NK-92 (cell line): ENCODE results near the gene LBHD2.
"Not testable (repeated sequence)": the region's sequence is repeated elsewhere in the genome, so short reads cannot be mapped to it uniquely, and the experiment has no call there.

ENCODE experiments used
- DNase-seq: peaks from one replicate; lab custom pipeline; 2025; ENCODE audit not compliant: unreplicated experiment; lab: John Stamatoyannopoulos, UW

LBHD2 gene

DNA sequence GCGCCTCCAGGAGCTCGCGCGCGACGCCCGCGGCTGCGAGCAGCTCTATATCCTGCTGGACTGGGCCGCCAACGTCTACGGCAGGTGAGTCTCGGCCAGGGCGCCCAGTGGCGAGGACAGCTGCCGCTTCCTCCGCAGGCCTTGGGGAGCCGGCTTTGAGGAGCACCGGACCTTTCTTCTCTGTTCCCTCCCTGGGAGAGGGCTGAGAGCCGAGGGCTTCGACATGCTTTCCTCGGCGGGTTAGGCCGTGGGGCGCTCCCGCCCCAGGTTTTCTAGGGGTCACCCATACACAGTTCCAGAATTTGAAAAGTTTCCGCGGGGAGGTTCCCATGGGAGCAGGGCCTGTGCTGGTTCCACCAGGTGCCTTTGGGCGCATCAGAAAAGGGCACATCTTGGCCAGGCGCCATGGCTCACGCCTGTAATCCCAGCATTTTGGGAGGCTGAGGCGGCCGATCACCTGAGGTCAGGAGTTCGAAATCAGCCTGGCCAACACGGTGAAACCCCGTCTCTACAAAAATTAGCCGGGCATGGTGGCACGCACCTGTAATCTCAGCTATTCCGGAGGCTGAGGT is 18.8 kb downstream of the LBHD2 start:
- DNase-seq: no peak

DNA sequence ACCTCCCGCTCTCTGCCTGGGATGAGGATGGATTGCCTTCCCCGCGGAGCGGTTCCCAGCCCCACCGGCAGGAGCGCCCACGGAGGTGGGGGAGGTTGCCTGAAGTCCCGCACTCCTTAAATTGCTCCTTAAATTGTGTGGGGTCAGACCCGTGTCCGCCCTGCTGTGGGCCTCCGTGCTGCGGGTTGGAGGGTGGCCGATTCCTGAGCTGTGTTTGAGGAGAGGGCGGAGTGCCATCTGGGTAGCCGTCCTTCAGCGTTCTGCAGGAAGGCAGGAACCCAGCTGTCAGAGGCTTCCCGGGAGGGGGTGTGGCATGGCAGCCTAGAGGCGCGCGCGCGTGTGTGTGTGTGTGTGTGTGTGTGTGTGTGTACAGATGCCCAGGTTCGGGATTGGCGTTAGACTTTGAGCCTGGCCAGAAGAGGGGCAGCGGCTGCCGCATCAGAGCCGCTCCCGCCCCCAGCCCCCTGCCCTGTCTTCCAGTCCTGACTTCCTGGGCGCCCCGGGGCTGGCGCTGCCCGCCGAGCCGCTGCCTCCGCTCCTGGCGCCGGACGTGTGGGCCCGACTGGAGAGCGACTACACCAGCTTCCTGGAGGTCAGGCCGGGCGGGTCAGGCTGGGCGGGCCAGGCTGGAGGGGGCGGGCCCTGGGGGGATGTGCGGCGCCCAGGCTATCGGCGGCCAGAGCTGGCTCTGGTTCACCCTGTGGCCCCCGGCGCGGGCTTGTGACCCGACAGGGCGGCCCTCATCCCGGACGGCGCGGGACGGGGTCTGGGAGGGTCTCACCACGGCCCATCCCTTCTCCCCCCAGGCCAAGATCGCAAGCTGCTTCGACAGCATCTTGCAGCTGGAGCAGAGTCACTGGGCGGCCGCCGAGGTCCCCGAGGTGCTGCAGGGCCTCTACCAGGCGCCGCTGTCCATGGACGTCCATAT is 19.7 kb downstream of the LBHD2 start:
- DNase-seq: no peak

GRCh38 chr14:103104389-103104653 is 20.3 kb downstream of the LBHD2 start:
- DNase-seq: no peak

DNA sequence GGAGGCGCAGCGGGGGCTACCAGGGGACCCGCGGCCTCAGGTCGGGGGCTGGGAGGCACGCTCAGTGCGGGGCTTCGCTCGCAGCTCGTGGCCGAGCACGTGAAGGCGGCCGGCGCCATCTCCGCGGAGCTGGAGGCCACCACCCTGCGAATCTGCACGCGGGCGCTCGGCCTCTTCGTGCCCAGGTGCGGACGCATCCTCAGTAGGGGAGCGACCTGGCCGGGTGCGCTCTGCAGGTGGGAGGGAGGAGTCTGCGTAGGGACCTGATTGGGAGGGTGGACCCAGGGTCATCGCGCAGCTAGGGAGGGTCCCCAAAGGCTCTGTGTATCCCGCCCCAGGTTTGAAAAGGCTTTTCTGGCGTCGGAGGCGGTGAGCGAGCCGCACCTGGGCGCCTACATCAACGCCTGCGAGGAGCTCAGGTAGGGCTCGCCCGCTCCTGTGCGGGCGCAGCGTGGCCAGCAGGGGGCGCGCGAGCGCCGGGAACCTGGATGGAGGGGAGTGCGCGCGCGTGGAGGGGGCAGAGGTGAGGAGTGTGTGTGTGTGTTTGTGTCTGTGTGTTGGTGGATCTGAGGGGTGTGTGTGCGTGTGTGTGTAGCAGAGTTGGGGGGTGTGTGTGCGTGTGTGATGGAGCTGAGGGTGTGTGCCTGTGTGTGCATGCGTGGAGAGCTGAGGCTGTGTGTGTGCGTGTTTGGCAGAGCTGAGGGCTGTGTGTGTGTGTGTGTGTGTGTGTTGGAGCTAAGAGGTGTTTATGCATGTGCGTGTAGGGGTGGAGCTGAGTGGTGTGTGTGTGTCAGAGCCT is 20.8 kb downstream of the LBHD2 start:
- no peak for DNase-seq

DNA sequence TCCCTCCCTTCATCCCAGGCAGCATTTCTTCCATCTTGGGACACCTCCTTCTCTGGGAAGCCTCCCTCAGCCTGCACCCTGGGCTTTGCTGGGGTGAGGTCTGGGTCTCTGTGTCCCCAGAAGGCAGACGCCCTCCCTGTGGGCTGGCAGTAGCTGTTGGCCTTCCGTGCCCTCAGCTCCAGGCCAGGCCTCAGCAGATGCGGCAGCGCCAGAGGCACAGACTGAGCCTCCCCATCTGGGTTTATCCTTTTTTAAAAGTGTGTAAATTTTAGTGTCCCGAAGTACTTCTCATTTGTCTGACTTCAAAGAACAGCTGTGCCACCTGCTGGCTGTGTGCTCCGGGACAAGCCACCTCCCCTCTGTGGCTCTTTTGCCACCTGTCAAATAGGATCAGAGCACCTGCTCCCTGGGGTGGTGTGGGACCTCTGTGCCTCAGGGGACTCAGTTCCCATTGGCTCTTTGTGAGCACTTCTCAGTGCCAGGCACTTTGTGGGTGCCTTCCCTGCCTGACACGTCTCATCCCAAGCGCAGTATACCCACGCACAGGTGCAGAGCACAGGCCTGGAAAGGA is 21.7 kb downstream of the LBHD2 start:
- DNase-seq: no peak

- no peak for DNase-seq
These were observed 23.4 kb downstream of the LBHD2 start for GRCh38 chr14:103107455-103107854.

- no peak for DNase-seq
These were observed 24.1 kb downstream of the LBHD2 start for GRCh38 chr14:103107941-103108748.

DNA sequence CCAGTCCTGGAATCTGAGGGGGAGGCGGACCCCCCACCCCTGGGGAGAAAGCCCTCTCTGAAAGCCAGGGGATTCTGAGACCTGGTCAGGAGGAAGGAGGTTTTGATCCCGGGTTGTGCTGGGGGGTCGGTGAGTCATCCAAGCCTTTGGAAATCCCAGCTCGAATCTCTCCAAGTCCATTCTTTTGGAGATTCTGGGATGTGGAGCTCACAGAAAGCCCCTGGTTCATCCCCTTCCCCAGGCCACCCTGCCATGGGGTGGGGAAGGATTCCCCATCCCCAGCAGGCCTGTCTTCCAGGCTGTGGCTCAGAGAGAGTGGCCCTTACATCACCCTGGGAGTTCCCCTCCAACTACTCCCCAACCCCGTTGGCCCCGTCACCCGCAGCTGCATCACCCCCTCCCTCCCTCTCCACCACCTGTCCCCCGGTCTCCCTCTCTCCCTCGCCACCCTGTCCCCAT is 24.8 kb downstream of the LBHD2 start:
- DNase-seq: no peak

DNA sequence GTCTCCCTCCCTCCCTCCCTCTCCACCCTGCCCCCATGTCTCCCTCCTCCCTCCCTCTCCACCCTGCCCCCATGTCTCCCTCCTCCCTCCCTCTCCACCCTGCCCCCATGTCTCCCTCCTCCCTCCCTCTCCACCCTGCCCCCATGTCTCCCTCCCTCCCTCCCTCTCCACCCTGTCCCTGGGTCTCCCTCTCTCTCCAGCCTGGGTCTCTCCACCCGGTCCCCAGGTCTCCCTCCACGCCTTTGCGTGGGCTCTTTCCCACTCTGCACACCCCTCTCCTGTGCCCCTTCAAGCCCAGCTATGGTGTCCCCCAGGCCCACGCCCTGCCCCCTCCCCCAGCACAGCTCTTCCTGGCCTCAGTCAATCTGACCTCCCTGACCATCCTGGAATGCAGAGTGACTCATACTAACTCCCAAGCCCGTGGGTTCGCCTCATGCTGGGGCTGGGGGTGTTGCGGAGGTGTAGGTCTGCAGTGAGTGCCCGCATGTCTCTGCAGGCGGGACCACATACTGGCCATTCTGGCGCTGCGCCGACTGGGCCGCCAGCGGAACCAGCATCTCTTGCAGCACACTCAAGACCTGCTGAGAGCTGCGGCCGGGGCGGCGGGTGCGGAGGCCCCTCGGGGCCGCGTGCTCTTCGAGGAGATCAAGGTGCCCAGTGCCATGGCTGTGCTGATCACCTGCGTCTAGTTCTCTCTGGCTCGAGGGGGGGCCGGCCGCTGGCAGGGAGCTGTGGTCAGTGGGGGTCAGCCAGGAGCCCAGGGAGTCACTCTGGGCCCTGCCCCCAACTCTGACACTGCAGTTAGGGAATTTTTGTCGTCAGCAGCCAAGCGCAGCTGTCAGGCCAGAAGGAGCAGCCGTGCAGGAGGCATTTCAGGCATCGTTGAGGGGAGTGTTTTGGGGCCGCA is 25.8 kb downstream of the LBHD2 start:
- DNase-seq: no peak

- DNase-seq: no peak
These were observed 26.7 kb downstream of the LBHD2 start for GRCh38 chr14:103110681-103111231.

DNA sequence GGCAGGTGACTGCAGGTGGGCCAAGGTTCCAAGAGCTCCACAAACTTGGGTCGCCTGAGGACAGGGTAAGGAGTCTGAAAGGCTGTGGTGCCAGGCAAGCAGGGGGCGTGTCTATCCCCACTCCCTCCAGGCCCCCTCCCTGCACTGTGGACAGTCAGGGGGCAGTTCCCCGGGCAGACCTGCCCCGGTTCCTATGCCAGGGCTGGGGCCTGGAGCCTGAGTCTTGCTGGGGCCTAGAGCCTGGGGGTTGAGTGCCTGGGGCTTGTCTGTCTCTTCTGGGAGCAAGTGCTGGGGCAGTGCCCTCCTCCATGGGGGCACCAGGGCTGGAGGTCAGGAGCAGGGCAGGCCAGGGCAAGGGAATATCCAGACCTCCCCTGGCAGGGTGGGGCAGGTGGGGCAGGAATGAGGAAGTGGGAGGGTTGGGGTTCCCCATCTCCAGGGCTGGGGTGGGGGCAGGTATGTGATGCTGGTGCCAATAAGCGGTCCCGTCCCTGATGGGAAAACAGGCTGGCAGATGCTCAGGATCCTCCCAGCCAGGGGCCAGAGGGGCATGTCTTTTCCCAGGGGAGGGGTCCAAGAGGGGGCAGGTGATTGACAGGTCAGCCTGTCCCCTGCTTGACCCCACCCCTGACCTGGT is 27.3 kb downstream of the LBHD2 start:
- DNase-seq: no peak

- DNase-seq: no peak
These were observed 28.6 kb downstream of the LBHD2 start for GRCh38 chr14:103112400-103113243.

GRCh38 chr14:103113303-103113702 is 29.3 kb downstream of the LBHD2 start:
- no peak for DNase-seq

DNA sequence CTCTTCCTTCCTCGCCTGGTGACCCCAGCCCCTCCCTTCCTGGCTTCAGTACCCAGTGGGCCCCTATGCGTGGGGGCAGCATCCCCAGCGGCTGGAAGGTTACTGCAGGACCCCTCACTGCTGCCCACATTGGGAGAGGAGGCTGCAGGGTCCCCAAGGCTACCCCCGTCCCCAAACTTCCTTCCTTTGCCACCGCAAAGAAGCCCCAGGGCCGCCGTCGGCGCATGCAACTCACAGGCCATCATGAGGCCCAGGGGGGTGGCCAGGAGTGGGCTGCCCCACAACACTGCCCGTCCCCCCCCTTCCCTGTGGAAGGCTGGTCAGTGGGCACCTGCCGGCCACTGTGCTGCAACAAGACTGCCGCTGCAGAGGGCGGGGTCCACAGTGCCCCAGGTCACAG is 29.8 kb downstream of the LBHD2 start:
- no peak for DNase-seq

GRCh38 chr14:103115086-103115679 is 31.2 kb downstream of the LBHD2 start:
- DNase-seq: not testable (repeated sequence)

DNA sequence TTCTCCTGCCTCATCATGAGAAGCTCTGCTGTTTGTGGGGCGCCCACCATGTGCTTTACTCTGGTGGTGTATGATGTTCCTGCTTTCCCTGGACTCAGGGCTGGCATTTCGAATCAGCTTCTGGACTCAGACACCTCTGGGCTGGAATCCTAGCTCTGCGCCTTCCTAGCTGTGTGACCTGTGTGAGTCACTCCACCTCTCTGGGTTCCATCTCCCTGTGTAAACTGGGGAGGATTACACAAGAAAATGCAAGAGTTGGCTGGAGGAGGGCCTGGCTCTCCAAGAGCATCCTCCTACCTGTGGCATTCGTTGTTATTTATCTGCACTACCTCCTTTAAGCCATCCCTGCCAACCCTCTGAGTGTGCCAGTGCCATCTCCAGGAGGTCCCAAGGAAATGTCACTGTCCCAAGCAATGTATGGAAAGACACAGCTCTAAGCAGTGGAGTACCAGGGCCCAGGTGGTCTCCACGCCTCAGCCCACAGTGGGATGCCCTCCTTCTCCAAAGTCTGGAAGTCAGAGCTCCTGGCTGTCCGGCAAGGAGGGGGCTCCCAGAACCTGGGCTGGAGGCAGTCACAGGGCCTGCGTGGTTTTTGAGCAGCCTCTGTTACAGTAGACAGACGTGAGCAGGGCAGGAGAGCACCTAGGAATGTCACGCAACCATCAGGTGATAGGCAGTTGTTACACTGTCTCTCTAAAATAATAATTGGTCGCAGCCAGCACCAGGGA is 32.0 kb downstream of the LBHD2 start:
- no peak for DNase-seq

GRCh38 chr14:103116636-103117035 is 32.6 kb downstream of the LBHD2 start:
- no peak for DNase-seq
